NCI-H2171 treated with DMSO at 0.1 percent for 48 hours (cell line): Measurements from ENCODE around the gene ADH5.
"Not testable (repeated sequence)": the region's sequence is repeated elsewhere in the genome, so short reads cannot be mapped to it uniquely, and the experiment has no call there.

Experiments used
- DNase-seq: peaks from one replicate; lab custom pipeline; 2025; lab: John Stamatoyannopoulos, UW

The ADH5 gene

DNA sequence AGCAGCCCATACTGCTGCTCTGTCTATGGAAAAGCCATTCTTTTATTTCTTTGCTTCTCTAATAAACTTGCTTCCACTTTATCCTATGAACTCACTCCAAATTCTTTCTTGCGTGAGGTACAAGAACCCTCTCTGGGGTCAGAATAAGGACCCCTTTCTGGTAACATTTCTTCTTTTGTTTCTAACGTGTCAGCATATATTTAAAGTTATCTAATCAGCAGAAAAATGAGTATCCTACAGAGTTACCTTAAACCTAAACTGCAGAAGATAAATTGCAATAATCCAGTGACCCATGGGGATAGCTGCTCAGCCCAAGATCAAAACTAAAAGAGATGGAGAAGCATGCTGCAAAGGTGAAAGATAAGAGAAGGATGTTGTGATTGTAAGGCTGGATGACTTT, 4.0 kb downstream of the ADH5 start:
- DNase-seq = no peak

DNA sequence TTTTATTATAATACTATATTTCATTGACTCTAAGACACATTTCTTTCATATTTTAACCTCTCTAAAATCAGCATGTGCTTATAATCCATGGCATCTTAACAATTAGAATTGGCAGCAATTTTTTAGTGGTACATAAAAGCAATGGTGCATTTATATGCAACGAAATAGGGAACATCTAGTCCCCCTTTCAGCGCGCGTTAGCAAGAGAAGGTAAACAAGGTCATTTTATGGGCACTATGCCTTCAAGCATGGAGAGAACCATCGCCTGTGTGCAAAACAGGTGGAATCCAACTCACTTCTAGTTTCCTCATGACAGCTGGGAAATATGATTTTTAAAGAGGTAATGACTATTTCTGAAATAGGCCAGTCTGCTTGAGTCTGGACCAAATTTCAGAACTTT, 6.4 kb downstream of the ADH5 start:
- DNase-seq = no peak

DNA sequence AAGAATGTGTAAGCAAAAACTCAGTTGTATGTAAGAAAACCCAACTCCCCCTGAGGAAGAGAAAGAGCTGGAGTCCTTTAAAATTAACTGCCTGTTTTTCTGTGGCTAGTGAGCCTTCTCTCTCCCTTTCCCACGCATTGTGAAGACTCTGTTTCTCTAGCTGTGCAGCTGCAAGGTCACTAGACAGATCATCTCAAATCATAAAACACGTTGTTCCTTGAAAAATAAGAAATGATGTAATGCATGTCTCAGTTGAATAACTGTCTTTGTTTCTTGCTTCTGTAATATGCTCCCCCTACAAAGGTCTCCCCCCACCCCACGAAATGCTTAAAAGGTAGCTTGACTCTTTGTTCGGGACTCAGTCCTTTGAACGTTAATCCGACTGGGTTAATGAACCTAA, 7.7 kb downstream of the ADH5 start:
- DNase-seq = not testable (repeated sequence)

DNA sequence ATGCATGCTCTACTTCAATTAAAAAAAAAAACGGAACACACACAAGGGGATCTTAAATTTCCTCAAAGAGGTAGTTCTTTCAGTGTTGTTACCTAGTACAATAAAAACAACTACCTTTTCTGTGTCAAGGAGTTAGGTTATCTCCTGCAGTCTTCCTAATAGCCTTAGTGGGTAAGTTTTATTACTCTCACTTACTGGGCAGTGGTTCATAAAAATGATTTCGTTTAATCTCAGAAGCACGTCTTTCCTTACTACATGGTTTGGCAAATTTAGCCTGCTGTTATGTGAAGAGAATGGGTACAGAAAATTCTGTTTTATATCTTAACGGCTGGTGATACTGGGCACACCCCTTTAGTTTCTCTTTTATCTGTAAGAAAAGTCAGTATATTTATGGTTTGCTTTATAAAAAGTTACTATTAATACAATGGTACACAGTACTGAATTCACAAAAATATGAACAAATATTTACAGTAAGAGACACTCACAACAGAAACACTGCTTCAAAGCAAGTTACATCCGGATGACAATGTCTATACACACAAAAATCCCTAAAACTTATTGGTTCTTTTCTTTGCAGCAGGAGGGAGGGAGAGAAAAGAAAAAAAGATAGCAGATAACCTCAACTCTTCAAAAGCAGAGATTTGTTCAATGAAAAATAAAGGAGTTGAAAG, 8.8 kb downstream of the ADH5 start:
- DNase-seq = no peak

DNA sequence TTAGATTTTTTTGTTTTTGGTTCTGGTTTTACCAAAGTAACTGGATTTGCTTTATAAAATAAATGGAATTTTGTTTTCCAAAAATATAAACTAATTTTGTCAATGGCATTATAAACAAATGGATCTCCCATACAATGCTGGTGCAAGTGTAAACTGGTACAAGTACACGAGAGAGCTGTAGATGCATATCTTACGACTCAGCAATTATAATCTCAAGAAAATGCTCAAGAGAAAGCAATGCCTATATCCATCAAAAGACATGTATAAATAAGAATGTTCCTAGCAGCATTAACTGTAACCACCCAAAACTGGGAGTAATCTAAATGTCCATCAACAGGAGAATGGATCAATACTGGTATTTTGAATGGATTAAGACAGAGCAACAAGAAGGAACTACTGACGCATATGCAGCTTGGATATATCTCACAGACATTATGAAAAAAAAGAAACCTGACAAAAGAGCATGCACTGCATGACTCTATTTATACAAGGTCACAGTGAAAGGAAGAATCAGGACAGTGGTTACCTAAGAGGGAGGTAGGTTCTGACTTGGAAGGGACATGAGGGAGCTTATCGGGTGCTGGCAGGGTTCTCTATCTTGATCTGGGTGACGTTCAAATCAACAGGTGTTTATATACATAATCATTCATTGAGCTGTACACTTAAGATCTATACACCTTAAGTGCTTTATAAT, 9.5 kb downstream of the ADH5 start:
- DNase-seq = no peak

DNA sequence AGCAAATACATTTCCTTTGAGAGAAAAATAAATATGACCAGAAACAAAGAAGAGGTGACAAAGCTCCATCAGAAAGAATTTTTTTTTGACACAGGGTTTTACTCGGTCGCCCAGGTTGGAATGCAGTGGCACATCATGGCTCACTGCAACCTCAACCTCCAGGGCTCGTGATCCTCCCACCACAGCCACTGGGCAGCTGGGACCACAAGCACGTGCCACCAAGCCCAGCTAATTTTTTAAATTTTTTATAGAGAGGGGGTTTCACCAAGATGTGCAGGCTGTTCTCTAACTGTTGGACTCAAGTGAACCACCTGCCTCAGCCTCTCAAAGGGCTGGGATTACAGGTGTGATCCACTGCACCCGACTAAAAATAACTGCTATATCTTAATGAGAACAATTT, 10.3 kb downstream of the ADH5 start:
- DNase-seq = no peak

DNA sequence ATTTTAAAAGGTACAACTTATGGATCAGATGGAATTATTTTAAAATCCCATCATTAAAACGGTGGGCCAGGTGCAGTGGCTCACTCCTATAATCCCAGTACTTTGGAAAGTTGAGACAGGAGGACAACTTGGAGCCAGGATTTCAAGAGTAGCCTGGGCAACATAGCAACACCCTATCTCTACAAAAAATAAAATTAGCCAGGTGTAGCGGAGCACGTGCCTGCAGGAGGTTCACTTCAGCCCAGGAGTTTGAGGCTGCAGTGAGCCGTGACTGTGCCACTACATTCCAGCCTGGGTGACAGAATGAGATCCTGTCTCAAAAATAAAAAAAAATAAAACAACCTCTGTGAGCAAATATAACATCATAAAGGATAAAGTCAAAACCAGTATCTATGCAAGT, 11.4 kb downstream of the ADH5 start:
- DNase-seq = peak; percentile 30

DNA sequence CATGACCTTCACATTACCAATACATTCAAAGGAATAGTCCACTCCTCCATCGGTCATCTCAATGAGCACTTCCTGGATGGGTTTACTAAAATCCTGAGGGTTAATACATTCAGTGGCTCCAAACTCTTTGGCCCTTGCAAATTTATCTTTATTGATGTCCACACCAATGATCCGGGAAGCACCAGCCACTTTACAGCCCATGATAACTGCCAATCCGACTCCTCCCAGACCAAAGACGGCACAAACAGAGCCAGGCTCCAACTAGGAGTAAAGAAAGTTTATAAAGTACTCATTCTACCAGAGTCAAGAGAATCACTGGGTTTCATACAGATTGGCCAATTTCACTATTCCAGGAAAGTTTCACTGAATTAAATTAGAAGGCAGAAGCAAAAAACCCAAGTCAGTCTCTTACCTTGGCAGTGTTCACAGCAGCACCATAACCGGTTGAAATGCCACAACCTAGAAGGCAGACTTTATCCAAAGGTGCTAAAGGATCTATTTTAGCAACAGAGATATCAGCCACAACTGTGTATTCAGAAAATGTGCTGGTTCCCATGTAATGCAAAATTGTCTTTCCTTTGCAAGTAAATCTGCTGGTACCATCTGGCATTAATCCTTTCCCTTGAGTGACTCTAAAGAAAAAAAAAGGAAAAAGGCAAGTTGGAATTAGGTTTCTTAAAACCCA, 12.2 kb downstream of the ADH5 start:
- peak; percentile 32 for DNase-seq

DNA sequence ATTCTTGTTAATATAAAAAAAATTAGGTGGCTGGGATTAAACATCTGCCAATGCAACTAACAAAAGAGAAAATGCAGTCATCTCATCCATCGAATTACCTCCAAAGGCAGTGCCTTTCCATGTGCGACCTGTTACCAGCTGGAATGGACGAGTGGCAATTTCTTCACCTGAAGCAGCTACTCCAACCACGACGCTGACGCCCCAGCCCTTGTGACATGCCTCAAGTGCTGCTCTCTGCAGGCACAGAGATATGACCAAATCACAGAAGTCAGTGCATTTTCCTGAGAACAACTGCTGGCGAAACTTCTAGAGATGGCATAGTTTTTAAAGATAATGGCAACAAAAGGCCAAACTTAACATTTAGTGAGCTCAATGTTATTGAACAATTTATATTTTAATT, 13.8 kb downstream of the ADH5 start:
- DNase-seq = no peak

DNA sequence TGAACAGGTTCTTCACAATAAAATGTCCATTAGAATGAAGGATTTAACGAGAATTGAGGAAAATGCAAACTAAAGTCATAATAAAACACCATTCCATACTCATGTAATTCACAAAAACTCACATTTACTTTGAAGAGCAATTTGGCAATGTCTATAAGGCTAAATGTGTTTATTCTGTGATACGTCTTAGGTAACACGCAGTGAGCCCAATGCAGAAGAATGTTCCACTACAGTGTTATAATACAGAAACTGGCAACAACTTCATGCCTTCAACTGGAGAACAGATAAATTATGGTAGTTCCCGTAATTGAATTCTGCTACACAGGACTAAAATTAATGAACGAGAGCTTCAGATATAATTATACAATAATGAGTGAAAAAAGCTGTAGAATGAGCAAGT, 17.4 kb downstream of the ADH5 start:
- DNase-seq = no peak

DNA sequence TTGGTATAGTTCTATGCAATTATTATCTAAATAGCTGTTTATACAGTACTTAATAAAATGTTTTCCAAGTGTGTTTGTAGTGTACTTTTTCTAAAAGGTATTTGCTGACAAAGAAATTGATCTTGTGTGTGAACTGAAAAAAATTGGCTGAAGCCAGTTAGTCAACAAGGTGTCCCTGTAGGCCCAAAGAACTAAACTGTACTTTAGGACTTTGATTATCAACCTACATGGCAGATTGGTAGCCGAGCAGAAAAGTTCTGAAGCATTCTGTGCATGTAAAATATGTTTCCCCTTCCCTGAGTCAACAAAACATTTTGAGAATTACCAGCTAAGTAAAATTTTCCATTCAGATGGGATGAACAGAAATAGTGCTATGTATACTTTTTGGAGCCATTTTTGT, 21.0 kb downstream of the ADH5 start:
- DNase-seq = no peak

DNA sequence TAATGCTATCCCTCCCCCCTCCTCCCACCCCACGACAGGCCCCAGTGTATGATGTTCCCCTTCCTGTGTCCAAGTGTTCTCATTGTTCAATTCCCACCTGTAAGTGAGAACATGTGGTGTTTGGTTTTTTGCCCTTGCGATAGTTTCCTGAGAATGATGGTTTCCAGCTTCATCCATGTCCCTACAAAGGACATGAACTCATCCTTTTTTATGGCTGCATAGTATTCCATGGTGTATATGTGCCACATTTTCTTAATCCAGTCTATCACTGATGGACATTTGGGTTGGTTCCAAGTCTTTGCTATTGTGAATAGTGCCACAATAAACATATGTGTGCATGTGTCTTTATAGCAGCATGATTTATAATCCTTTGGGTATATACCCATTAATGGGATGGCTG, 23.1 kb downstream of the ADH5 start:
- not testable (repeated sequence) for DNase-seq

DNA sequence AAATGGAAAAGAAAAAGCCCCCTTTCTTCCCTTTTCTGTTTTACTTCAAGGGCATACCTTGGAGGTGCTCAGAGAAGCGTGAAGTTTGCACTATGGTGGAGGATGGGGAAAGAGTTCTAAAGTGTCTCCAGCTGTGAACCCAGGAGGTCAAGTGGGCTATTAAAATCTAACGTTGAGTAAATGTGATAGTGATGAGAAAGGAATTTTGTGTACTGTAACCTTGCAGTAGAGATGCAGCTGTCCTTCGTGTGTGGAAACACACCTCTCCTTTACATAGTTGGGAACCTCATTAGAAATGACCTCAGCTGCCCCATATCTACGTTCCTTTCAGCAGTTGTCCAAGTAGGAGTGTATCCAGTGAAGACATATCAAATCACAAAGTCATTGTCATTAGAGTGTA, 26.5 kb downstream of the ADH5 start:
- peak; percentile 26 for DNase-seq

DNA sequence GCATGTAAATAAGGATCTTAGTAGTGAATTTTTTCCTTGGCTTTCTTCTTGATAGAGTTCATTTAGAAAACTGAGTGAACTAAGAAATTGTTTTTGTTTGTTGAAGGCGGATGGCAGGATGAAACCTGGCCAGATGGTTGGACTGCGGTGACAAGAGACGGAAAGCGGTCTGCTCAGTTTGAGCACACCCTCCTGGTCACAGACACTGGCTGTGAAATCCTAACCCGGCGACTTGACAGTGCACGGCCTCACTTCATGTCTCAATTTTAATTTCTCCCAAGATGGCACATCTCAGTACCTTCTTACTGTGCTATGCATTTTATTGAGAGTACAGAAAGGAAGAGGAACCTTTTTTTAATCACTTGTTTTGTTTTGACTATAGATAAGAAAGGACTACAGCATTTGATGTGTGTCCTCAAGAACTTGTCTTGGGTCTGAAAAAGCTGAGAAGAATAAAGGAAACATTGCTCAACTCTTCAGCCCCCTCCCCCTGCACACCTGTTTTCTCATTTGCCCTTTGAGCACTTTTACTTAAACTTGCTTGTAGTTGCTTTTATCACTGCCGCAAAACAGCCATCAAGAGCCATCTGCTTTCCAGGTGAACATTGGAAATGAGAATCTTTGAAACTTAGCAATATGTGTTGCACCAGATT, 27.4 kb downstream of the ADH5 start:
- DNase-seq = peak; percentile 60

DNA sequence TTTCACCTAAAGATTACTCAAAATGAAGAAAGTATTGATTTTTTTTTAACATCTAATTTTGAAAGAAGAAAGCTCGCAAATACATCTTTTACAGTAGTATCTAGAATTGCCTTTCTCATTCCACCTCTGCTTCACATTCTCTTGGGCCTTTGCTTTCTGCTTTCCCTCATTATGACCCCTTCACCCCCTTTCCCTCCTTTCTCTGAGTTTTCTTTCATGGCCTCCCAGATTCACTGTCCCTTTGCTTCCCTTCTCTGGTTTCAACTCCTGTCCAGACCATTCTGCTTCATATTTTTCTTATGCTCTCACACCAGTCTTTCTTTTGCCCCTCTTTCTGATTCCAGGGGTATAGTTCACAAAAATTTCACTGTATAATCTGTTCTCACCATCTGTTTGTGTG, 29.0 kb downstream of the ADH5 start:
- no peak for DNase-seq

DNA sequence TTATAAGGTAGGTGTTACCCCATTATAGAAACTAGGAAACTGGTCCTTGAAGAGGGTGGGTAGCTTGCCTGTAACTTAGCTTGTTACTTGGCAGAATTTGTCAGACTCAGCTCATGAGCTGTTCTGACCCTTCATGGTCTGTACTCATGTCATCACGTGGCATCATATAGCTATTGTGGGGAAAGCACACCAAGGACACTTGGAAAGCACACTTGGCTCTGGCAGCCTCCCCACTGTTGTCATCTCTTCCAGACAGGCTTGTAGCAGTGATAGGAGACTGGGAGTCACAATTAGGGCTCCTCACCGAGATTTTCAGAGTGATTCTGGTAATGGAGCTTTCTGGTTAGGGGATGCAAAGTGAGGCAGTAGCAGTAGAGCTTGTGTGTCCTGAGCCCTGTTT, 30.4 kb downstream of the ADH5 start:
- DNase-seq = no peak

DNA sequence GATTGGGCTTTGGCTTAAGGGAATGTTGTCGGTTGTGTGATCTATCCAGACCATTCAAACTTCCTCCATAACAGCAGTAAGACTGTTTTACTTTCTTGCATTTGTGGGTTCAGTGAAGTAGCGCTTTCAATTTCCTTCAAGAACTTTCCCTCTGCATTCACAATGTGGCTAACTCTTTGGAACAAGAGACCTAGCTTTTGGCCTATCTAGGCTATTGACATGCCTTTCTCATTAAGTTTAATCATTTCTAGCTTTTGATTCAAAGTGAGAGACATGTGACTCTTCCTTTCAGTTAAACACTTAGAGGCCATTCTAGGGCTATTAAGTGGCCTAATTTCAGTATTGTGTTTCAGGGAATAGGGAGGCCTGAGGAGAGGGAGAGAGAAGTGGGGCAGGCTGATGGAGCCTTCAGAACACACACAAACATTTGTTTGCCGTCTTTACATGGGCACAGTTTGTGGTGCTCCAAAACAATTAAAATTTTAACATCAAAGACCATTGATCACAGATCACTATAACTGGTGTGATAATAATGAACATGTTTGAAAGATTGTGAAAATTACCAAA, 34.1 kb downstream of the ADH5 start:
- no peak for DNase-seq

DNA sequence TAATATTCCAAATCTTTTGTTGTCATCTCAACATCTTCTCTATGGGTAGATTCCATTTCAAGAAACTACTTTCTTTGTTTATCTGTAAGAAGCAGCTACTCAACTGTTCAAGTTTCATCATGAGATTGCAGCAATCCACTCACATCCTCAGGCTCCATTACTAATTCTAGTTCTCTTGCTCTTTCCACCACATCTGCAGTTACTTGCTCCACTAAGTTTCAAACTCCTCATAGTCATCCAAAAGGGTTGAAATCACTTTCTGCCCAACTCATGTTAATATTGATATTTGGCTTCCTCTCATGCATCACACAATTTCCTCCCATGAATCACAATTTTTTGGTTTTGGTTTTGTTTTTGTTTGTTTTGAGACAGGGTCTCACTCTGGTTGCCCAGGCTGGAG, 35.7 kb downstream of the ADH5 start:
- no peak for DNase-seq

DNA sequence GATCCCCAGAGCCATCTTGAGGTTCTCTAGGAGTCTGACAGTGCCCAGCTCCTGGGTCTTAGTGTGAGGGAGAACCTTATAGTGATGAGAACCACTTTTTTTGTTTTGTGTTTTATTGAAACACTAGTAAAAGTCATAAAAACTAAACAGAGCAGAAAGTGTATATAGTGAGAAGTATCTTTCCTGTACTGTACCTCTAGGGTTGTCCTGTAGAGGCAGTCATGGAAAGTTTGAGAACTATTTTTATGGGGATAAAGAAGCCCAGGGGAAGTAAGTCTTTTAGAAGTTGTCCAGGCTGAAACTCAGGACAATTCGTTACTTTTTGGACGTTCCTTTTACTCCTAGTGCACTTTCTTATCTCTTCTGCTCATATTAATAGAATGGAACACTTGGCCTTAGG, 40.9 kb downstream of the ADH5 start:
- DNase-seq = no peak

DNA sequence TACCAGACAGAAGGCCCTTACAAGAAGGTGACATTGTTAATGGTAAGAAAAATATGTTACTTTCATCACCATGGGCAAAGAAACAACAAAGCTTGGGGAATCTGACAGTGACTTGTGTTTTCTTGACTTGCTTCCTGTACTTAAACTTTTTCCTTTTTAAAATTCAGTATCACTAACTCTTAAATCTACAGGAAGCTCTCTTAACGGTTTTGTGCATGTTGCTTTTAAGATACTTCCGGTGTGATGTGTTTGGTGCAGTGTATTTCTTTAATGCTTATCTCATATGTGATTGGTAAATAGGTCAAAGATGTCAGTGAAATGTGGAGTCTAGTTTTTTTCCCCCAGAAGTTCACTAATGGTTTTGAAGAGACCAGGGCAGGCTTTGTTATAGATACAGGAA, 45.2 kb downstream of the ADH5 start:
- no peak for DNase-seq

DNA sequence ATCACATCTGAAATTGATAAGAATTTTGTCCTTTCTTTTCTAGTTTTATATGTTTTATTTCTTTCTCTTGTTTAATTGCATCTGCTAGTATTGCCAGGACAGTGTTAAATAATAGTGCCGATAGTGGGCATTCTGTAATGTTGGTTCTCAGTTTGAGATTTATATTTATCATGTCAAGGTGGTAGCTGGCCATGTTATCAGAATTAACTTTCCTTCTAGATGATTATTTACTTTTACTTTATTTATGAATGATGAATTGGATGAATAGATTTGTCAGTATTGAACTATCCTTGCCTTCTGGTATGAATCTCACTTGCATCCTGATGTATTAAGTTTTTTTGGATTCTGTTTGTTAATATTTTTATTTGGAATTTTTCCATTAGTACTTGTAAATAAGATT, 50.4 kb downstream of the ADH5 start:
- no peak for DNase-seq

DNA sequence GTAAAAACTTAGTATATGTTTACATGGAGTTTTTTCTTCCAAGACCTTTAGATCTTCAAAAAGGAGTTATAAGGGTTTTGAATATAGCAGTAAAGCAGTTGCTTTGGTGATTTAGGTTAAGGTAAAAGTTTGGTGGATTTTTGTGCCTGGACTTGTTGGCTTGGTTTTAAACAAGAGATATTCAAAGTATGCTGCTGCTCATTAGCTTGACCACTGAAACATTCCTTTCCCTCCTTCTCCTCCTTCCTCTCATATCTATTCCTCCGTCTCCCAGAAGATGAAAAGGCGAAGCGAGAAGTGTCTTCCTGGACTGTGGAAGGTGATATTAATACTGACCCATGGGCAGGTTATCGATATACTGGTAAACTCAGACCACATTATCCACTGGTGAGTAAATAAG, 54.6 kb downstream of the ADH5 start:
- DNase-seq = no peak

DNA sequence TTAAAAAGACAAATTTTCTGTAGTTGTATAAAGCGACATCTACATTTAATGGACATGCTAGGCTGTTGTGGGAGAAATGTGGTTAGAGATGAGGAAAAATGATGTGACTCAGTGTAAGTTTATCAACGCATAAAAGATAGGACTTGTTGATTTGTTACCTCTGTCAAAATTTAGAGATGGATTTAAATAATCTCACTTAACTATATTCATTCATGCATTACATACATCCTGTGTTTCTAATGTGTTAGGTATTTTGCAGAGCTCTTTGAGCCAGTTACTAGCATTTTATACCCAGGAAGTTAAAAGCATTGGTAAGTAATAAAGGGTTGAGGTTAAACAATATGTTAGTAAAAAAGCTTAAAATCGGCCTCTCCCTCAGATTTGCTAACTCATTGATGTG, 58.7 kb downstream of the ADH5 start:
- no peak for DNase-seq
